Panc1 (cell line): ENCODE results near the gene ARHGAP11A.

Source experiments
- CTCF ChIP-seq: fragments of 450-650 bp; IDR thresholded peaks from 2 replicates; pipeline ENCODE4 v1.5.1; 2017; ENCODE audit warnings: mild to moderate bottlenecking
- POLR2AphosphoS5 ChIP-seq: IDR thresholded peaks from 2 replicates; pipeline ENCODE4 v1.6.1; 2012; ENCODE audit warnings: mild to moderate bottlenecking, low read depth, low read length, moderate library complexity
- REST ChIP-seq, 2 experiments: IDR thresholded peaks; 2 replicates each; pipeline ENCODE4 v1.6.1; 2011 to 2012; ENCODE audit warnings: low read depth in 2 of 2, control low read depth in 1 of 2, low read length in 1 of 2, mild to moderate bottlenecking in 1 of 2, moderate library complexity in 1 of 2; ENCODE audit not compliant: insufficient read depth in 1 of 2
- TCF7L2 ChIP-seq: IDR thresholded peaks from 2 replicates; pipeline ENCODE4 v1.6.1; 2011; ENCODE audit warnings: mild to moderate bottlenecking, low read depth, low read length, inconsistent platforms

- TF ChIP-seq CTCF = no peak
- no peak for TF ChIP-seq POLR2AphosphoS5
- no peak for TF ChIP-seq TCF7L2
- TF ChIP-seq REST (IDR thresholded peaks at IDR 0.05; ENCODE audit: insufficient read depth in 1 of 2, low read depth in 2 of 2, low read length in 1 of 2) = no peak
Observed at GRCh38 chr15:32675466-32675865, 60.2 kb downstream of the ARHGAP11A start.
